Testis (tissue), 3 donors: ENCODE data around the gene TCF7L2. TPM values are rescaled to one million over a fixed set of nuclear protein-coding genes. Genes with fewer than 3 reads are reported as not detected.

Experiments
- DNase-seq: peaks from one replicate; pipeline ENCODE4 v3.0.0-alpha.2; 2019
- H3K27ac ChIP-seq, 2 donors: fragments of 200-600 bp; sonication (generic); one replicate each; pipeline ENCODE4 v1.5.1; 2019
- H3K27me3 ChIP-seq: fragments of 200-600 bp; sonication (generic); one replicate; pipeline ENCODE4 v1.5.1; 2019
- H3K36me3 ChIP-seq: fragments of 200-600 bp; sonication (generic); one replicate; pipeline ENCODE4 v1.5.1; 2017; ENCODE audit warnings: low read depth; ENCODE audit errors: missing control alignments
- H3K4me1 ChIP-seq: fragments of 200-600 bp; sonication (generic); one replicate; pipeline ENCODE4 v1.5.1; 2019
- H3K4me3 ChIP-seq, 2 donors: fragments of 200-600 bp; sonication (generic); one replicate each; pipeline ENCODE4 v1.5.1; 2017 to 2019
- H3K9me3 ChIP-seq: fragments of 200-600 bp; sonication (generic); one replicate; pipeline ENCODE4 v1.5.1; 2017
- CTCF ChIP-seq, 3 experiments: fragments of 450-650 bp in 2 of 3; fragments of 200-600 bp in 1 of 3; sonication (generic) in 1 of 3; IDR thresholded peaks; one replicate each; pipeline ENCODE4 v1.5.1; 2016 to 2019; ENCODE audit warnings: antibody characterized with exemption in 3 of 3, mild to moderate bottlenecking in 2 of 3, moderate library complexity in 1 of 3
- POLR2A ChIP-seq: fragments of 450-650 bp; IDR thresholded peaks from one replicate; pipeline ENCODE4 v1.6.1; 2017; ENCODE audit warnings: antibody characterized with exemption, mild to moderate bottlenecking, moderate library complexity
- WGBS, 2 donors: methylation state at CpG; one replicate each; pipeline ENCODE4 v1.1.5; 2018; 5-methylcytosine and 5-hydroxymethylcytosine counted together
- intact Hi-C: fragments of 100-400 bp; cut with DNase I; formaldehyde crosslinking; loops from one replicate; pipeline ENCODE4 v1.15.1; 2023; ENCODE audit warnings: low total_unique reads
- polyA plus RNA-seq: library from polyadenylated mRNA; stranded (reverse); fragments of 350-450 nt; fragmentation: Illumina TruSeq; extraction: RNeasy Lipid Tissue Mini Kit (QIAGEN cat#74804); gene quantifications from one replicate; pipeline ENCODE4 v1.2.3, GENCODE V29; 2014; ENCODE audit warnings: low read depth, low replicate concordance; ENCODE audit not compliant: insufficient read depth
- total RNA-seq, 2 donors: library from RNA; depleted of rRNA; stranded (reverse); fragments of >200 nt; gene quantifications; one replicate each; pipeline ENCODE4 v1.2.3, GENCODE V29; 2016

The TCF7L2 gene
- total and polyA plus RNA-seq, 3 donors from 2014 or later = 18.5 to 25.4 (median 23.3) TPM

GRCh38 chr10:112915590-112916572 lies 34.2 kb upstream of the TCF7L2 start:
- TF ChIP-seq POLR2A (no peak), CTCF (IDR thresholded peaks at IDR 0.05) (no peak)
- Histone ChIP-seq H3K27ac (no peak overlapping the region), H3K9me3 (no peaks in the 10 kb centered on the region), H3K4me3 (no peak overlapping the region), H3K36me3 (no peaks in the 10 kb centered on the region), H3K4me1 (no peaks in the 10 kb centered on the region), H3K27me3 (no peaks in the 10 kb centered on the region)
- intact Hi-C loops = no loop called here
- 78 to 79% methylated on average over 11 of the region's 11 CpGs for WGBS, 2 donors
- DNase-seq = no peak

- no peaks in the 10 kb centered on the region for H3K9me3 ChIP-seq
- no peak overlapping the region for H3K27ac ChIP-seq
- WGBS, 2 donors = 97% methylated on average over 3 of the region's 3 CpGs
- H3K4me3 ChIP-seq = no peak overlapping the region
- no peaks in the 10 kb centered on the region for H3K36me3 ChIP-seq
- intact Hi-C loops = no loop called here
- no peak for TF ChIP-seq POLR2A
- H3K4me1 ChIP-seq = no peaks in the 10 kb centered on the region
- no peak for DNase-seq
- no peaks in the 10 kb centered on the region for H3K27me3 ChIP-seq
Observed at GRCh38 chr10:112917681-112918080, 32.4 kb upstream of the TCF7L2 start.

- no peaks in the 10 kb centered on the region for H3K4me1 ChIP-seq
- no peak for DNase-seq
- no peak overlapping the region for H3K27ac ChIP-seq
- intact Hi-C loops = no loop called here
- TF ChIP-seq POLR2A (no peak), CTCF (IDR thresholded peaks at IDR 0.05) (no peak)
- H3K27me3 ChIP-seq = no peaks in the 10 kb centered on the region
- no peaks in the 10 kb centered on the region for H3K36me3 ChIP-seq
- WGBS, 2 donors = 86 to 93% methylated on average over 1 of the region's 1 CpG
- H3K4me3 ChIP-seq = no peak overlapping the region
- H3K9me3 ChIP-seq = no peaks in the 10 kb centered on the region
Observed at GRCh38 chr10:112918771-112919170, 31.3 kb upstream of the TCF7L2 start.

GRCh38 chr10:112919721-112920120 lies 30.3 kb upstream of the TCF7L2 start:
- Histone ChIP-seq H3K27ac (no peak overlapping the region), H3K4me1 (no peaks in the 10 kb centered on the region), H3K4me3 (no peak overlapping the region), H3K9me3 (no peaks in the 10 kb centered on the region), H3K27me3 (no peaks in the 10 kb centered on the region), H3K36me3 (no peaks in the 10 kb centered on the region)
- no peak for DNase-seq
- intact Hi-C loops = no loop called here
- 91 to 96% methylated on average over 7 of the region's 7 CpGs for WGBS, 2 donors
- TF ChIP-seq CTCF (IDR thresholded peaks at IDR 0.05) (no peak), POLR2A (no peak)

- Histone ChIP-seq H3K27me3 (no peaks in the 10 kb centered on the region), H3K36me3 (no peaks in the 10 kb centered on the region), H3K9me3 (no peaks in the 10 kb centered on the region), H3K4me3 (no peak overlapping the region), H3K27ac (no peak overlapping the region), H3K4me1 (no peaks in the 10 kb centered on the region)
- DNase-seq = no peak
- TF ChIP-seq CTCF (IDR thresholded peaks at IDR 0.05) (no peak), POLR2A (no peak)
- intact Hi-C loops = no loop called here
- WGBS, 2 donors = 84 to 86% methylated on average over 4 to 5 of the region's 5 CpGs
Observed at GRCh38 chr10:112926906-112927688, 22.9 kb upstream of the TCF7L2 start.
